HUES48 (cell line): ENCODE data around the gene ERFL.
A peak's percentile ranks its signal among the peaks of the same experiment; 100 is the strongest.
"Not testable (repeated sequence)": the region's sequence is repeated elsewhere in the genome, so short reads cannot be mapped to it uniquely, and the experiment has no call there.

ENCODE experiments used
- H3K27ac ChIP-seq: one replicate; pipeline ENCODE4 v1.7.0; 2013; ENCODE audit warnings: low read depth, low read length, inconsistent platforms
- H3K27me3 ChIP-seq: 2 replicates; pipeline ENCODE4 v1.6.1; 2013; ENCODE audit warnings: mild to moderate bottlenecking, low read length; ENCODE audit not compliant: control insufficient read depth, insufficient read depth
- H3K36me3 ChIP-seq: 2 replicates; pipeline ENCODE4 v1.6.1; 2013; ENCODE audit warnings: low read length; ENCODE audit not compliant: control insufficient read depth, insufficient read depth
- H3K4me1 ChIP-seq: 2 replicates; pipeline ENCODE4 v1.6.1; 2013; ENCODE audit warnings: mild to moderate bottlenecking, low read length; ENCODE audit not compliant: control insufficient read depth, insufficient read depth
- H3K4me3 ChIP-seq: 2 replicates; pipeline ENCODE4 v1.5.1; 2013; ENCODE audit warnings: mild to moderate bottlenecking, low read depth, low read length
- H3K9ac ChIP-seq: 2 replicates; pipeline ENCODE4 v1.6.1; 2013; ENCODE audit warnings: mild to moderate bottlenecking, low read depth, low read length, moderate library complexity
- H3K9me3 ChIP-seq: 2 replicates; pipeline ENCODE4 v1.6.1; 2013; ENCODE audit warnings: low read length; ENCODE audit not compliant: control insufficient read depth, insufficient read depth

ERFL gene

GRCh38 chr19:41917676-41918075 lies 10.6 kb downstream of the ERFL start:
- Histone ChIP-seq H3K9ac (no peak overlapping the region), H3K27ac (no peak overlapping the region), H3K27me3 (peaks cover 100% of the 10 kb centered on the region), H3K36me3 (no peaks in the 10 kb centered on the region), H3K4me3 (no peak overlapping the region), H3K4me1 (no peaks in the 10 kb centered on the region; the same call in 1 of the 2 replicates), H3K9me3 (no peaks in the 10 kb centered on the region)

GRCh38 chr19:41915776-41916414 lies 12.4 kb downstream of the ERFL start:
- Histone ChIP-seq H3K27ac (no peak overlapping the region), H3K9me3 (no peaks in the 10 kb centered on the region), H3K36me3 (no peaks in the 10 kb centered on the region), H3K9ac (no peak overlapping the region), H3K27me3 (peaks cover 100% of the 10 kb centered on the region), H3K4me3 (no peak overlapping the region), H3K4me1 (peaks cover 5% of the 10 kb centered on the region; the same call in 1 of the 2 replicates)

GRCh38 chr19:41915021-41915775 lies 13.1 kb downstream of the ERFL start:
- Histone ChIP-seq H3K4me1 (peaks cover 5% of the 10 kb centered on the region; the same call in 1 of the 2 replicates), H3K9me3 (no peaks in the 10 kb centered on the region), H3K9ac (no peak overlapping the region), H3K27ac (no peak overlapping the region), H3K4me3 (no peak overlapping the region), H3K27me3 (peaks cover 100% of the 10 kb centered on the region), H3K36me3 (no peaks in the 10 kb centered on the region)

- H3K27ac ChIP-seq, H3K4me3 ChIP-seq, H3K4me1 ChIP-seq, H3K36me3 ChIP-seq, H3K9ac ChIP-seq, H3K9me3 ChIP-seq: not testable (repeated sequence)
- H3K27me3 ChIP-seq = peaks cover 100% of the 10 kb centered on the region
Measured at GRCh38 chr19:41914424-41914834, 13.8 kb downstream of the ERFL start.

GRCh38 chr19:41913538-41914423 lies 14.5 kb downstream of the ERFL start:
- Histone ChIP-seq H3K27ac (no peak overlapping the region), H3K27me3 (peaks cover 100% of the 10 kb centered on the region), H3K4me1 (peaks cover 5% of the 10 kb centered on the region; the same call in 1 of the 2 replicates), H3K36me3 (no peaks in the 10 kb centered on the region), H3K9me3 (no peaks in the 10 kb centered on the region), H3K9ac (no peak overlapping the region), H3K4me3 (peak overlapping the region; percentile 51; the same call in 1 of the 2 replicates)

GRCh38 chr19:41912899-41913537 lies 15.2 kb downstream of the ERFL start:
- Histone ChIP-seq H3K9me3 (no peaks in the 10 kb centered on the region), H3K27me3 (peaks cover 98% of the 10 kb centered on the region), H3K9ac (no peak overlapping the region), H3K4me3 (peak overlapping the region; percentile 51), H3K36me3 (no peaks in the 10 kb centered on the region), H3K4me1 (peaks cover 5% of the 10 kb centered on the region; the same call in 1 of the 2 replicates), H3K27ac (no peak overlapping the region)

- Histone ChIP-seq H3K27me3 (peaks cover 89% of the 10 kb centered on the region), H3K27ac (no peak overlapping the region), H3K4me3 (peak overlapping the region; percentile 51; the same call in 1 of the 2 replicates), H3K9ac (no peak overlapping the region), H3K4me1 (peaks cover 5% of the 10 kb centered on the region; the same call in 1 of the 2 replicates), H3K9me3 (no peaks in the 10 kb centered on the region), H3K36me3 (no peaks in the 10 kb centered on the region)
Measured at GRCh38 chr19:41911889-41912731, 16.1 kb downstream of the ERFL start.

- Histone ChIP-seq H3K9ac (no peak overlapping the region), H3K27me3 (peaks cover 80% of the 10 kb centered on the region), H3K4me1 (peaks cover 5% of the 10 kb centered on the region; the same call in 1 of the 2 replicates), H3K4me3 (no peak overlapping the region), H3K36me3 (0 out of 2 replicates have a peak, but pooled peaks cover 4% of the 10 kb centered on the region), H3K9me3 (no peaks in the 10 kb centered on the region), H3K27ac (no peak overlapping the region)
Measured at GRCh38 chr19:41910992-41911888, 17.0 kb downstream of the ERFL start.

GRCh38 chr19:41910240-41910991 lies 17.8 kb downstream of the ERFL start:
- H3K9me3 ChIP-seq = no peaks in the 10 kb centered on the region
- 0 out of 2 replicates have a peak, but pooled peaks cover 7% of the 10 kb centered on the region for H3K36me3 ChIP-seq
- peaks cover 5% of the 10 kb centered on the region; the same call in 1 of the 2 replicates for H3K4me1 ChIP-seq
- no peak overlapping the region for H3K4me3 ChIP-seq
- peaks cover 72% of the 10 kb centered on the region for H3K27me3 ChIP-seq
- H3K9ac ChIP-seq = no peak overlapping the region
- no peak overlapping the region for H3K27ac ChIP-seq
